Fibroblast of lung (primary cell): ENCODE results near the gene ANKH. TPM values are rescaled to one million over a fixed set of nuclear protein-coding genes. Genes with fewer than 3 reads are reported as not detected.
A peak's percentile ranks its signal among the peaks of the same experiment; 100 is the strongest.

ENCODE experiments used
- DNase-seq, 2 donors: peaks; one replicate each; pipeline versions ENCODE4 v3.0.0 to v3.0.0-alpha.2; 2010; ENCODE audit warnings: low read depth in 2 of 2
- H2AFZ ChIP-seq: 2 replicates; pipeline ENCODE4 v1.5.1; 2012; ENCODE audit warnings: low read length, control low read depth, inconsistent platforms
- H3K27ac ChIP-seq: 2 replicates; pipeline ENCODE4 v1.5.1; 2011; ENCODE audit warnings: low read length, control low read depth; ENCODE audit not compliant: insufficient read depth
- H3K27me3 ChIP-seq: 2 replicates; pipeline ENCODE4 v1.5.1; 2011; ENCODE audit warnings: mild to moderate bottlenecking, low read length; ENCODE audit not compliant: control insufficient read depth, insufficient read depth
- H3K36me3 ChIP-seq: 2 replicates; pipeline ENCODE4 v1.5.1; 2011; ENCODE audit warnings: low read length; ENCODE audit not compliant: control insufficient read depth, insufficient read depth
- H3K4me1 ChIP-seq: 2 replicates; pipeline ENCODE4 v1.5.1; 2011; ENCODE audit warnings: low read length; ENCODE audit not compliant: control insufficient read depth, insufficient read depth; ENCODE audit errors: extremely low read depth
- H3K4me2 ChIP-seq: 2 replicates; pipeline ENCODE4 v1.5.1; 2011; ENCODE audit warnings: low read length, control low read depth; ENCODE audit not compliant: insufficient read depth; ENCODE audit errors: extremely low read depth
- H3K4me3 ChIP-seq, 4 experiments: fragments of 200-600 bp in 1 of 4; sonication (generic) in 1 of 4; replicated peaks in 1 of 4; 2 replicates each; pipeline ENCODE4 v1.5.1; 2011 to 2016; ENCODE audit warnings: low read length in 4 of 4, low read depth in 3 of 4, mild to moderate bottlenecking in 3 of 4, control low read depth in 2 of 4, inconsistent platforms in 1 of 4, mixed read lengths in 1 of 4; ENCODE audit not compliant: insufficient read depth in 1 of 4; ENCODE audit errors: control extremely low read depth in 1 of 4
- H3K79me2 ChIP-seq: 2 replicates; pipeline ENCODE4 v1.5.1; 2012; ENCODE audit warnings: mild to moderate bottlenecking, low read length, inconsistent platforms; ENCODE audit not compliant: control insufficient read depth, insufficient read depth
- H3K9ac ChIP-seq: 2 replicates; pipeline ENCODE4 v1.5.1; 2011; ENCODE audit warnings: mild to moderate bottlenecking, low read length, control low read depth; ENCODE audit not compliant: insufficient read depth
- H3K9me3 ChIP-seq: 2 replicates; pipeline ENCODE4 v1.5.1; 2012; ENCODE audit warnings: low read depth, low read length; ENCODE audit not compliant: control insufficient read depth, insufficient read depth
- H4K20me1 ChIP-seq: 2 replicates; pipeline ENCODE4 v1.5.1; 2011; ENCODE audit warnings: low read length; ENCODE audit not compliant: control insufficient read depth, insufficient read depth; ENCODE audit errors: extremely low read depth
- EZH2 ChIP-seq: IDR thresholded peaks from 2 replicates; pipeline ENCODE4 v1.5.1; 2012; ENCODE audit warnings: low read length, control low read depth, mild to moderate bottlenecking; ENCODE audit errors: missing control alignments
- polyA plus RNA-seq, 2 donors: library from polyadenylated mRNA; depleted of rRNA in 1 of 2; stranded (reverse) in 1 of 2; unstranded in 1 of 2; fragments of >200 nt; gene quantifications; 2 replicates each; pipeline ENCODE4 v1.2.1, GENCODE V29; 2011 to 2012; ENCODE audit warnings: missing spikeins in 1 of 2
- total RNA-seq: library from RNA; depleted of rRNA; stranded (reverse); fragments of >200 nt; gene quantifications from 2 replicates; pipeline ENCODE4 v1.2.1, GENCODE V29; 2014
- TF ChIP-seq, protein P1 (sequence below), 2 donors: IDR thresholded peaks in 1 of 2; conservative IDR thresholded peaks in 1 of 2; 1 replicate in 1 of 2; 2 replicates in 1 of 2; pipeline ENCODE4 v1.5.1; 2011 to 2012; ENCODE audit warnings: low read length in 2 of 2, control low read depth in 1 of 2, inconsistent platforms in 1 of 2, low read depth in 1 of 2, mild to moderate bottlenecking in 1 of 2

Gene ANKH
- total and polyA plus RNA-seq, 2 donors (not counting 1 experiment from before 2014, with no cell fraction given): 5.8 to 10.9 TPM

DNA sequence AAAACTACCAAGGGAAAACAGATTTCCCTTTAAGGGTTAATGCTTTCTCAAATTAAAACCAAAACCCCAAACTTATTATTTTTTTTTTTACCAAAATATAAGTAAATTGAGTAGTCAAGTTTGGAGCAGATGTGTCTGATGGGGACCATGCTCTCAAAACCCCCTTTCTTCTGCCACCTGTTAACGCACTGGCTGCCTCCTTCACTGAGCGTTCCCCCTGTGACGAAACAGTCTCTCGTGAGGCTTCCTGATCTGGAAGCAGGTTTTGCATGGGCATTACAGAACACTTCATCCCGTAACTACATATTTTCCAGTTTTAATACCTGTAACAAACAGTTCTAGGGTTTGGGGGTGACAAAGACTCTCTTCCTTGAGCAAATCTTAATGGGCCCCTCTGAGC, 59.4 kb downstream of the ANKH start:
- Histone ChIP-seq H3K27ac (no peak overlapping the region), H3K9ac (no peak overlapping the region), H3K9me3 (no peaks in the 10 kb centered on the region), H3K4me3 (no peak overlapping the region), H3K4me1 (peaks cover 6% of the 10 kb centered on the region), H3K4me2 (no peak overlapping the region), H2AFZ (no peak overlapping the region), H3K79me2 (no peaks in the 10 kb centered on the region), H3K36me3 (no peaks in the 10 kb centered on the region), H4K20me1 (no peaks in the 10 kb centered on the region), H3K27me3 (no peaks in the 10 kb centered on the region)
- TF ChIP-seq, protein P1, sequence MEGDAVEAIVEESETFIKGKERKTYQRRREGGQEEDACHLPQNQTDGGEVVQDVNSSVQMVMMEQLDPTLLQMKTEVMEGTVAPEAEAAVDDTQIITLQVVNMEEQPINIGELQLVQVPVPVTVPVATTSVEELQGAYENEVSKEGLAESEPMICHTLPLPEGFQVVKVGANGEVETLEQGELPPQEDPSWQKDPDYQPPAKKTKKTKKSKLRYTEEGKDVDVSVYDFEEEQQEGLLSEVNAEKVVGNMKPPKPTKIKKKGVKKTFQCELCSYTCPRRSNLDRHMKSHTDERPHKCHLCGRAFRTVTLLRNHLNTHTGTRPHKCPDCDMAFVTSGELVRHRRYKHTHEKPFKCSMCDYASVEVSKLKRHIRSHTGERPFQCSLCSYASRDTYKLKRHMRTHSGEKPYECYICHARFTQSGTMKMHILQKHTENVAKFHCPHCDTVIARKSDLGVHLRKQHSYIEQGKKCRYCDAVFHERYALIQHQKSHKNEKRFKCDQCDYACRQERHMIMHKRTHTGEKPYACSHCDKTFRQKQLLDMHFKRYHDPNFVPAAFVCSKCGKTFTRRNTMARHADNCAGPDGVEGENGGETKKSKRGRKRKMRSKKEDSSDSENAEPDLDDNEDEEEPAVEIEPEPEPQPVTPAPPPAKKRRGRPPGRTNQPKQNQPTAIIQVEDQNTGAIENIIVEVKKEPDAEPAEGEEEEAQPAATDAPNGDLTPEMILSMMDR (conservative IDR thresholded peaks at IDR 0.05 in 1 of 2, IDR thresholded peaks at IDR 0.05 in 1 of 2; ENCODE audit: low read depth in 1 of 2, low read length in 2 of 2): no peak
- no peak for TF ChIP-seq EZH2
- DNase-seq: no peak

- no peaks in the 10 kb centered on the region for H3K27me3 ChIP-seq
- no peak overlapping the region for H3K4me3 ChIP-seq
- DNase-seq: no peak
- H3K9ac ChIP-seq: no peak overlapping the region
- TF ChIP-seq, protein P1 (conservative IDR thresholded peaks at IDR 0.05 in 1 of 2, IDR thresholded peaks at IDR 0.05 in 1 of 2; ENCODE audit: low read depth in 1 of 2, low read length in 2 of 2): no peak
- TF ChIP-seq EZH2: no peak
- no peaks in the 10 kb centered on the region for H3K9me3 ChIP-seq
- H3K27ac ChIP-seq: no peak overlapping the region
- H2AFZ ChIP-seq: no peak overlapping the region
- H4K20me1 ChIP-seq: no peaks in the 10 kb centered on the region
- H3K79me2 ChIP-seq: no peaks in the 10 kb centered on the region
- H3K4me2 ChIP-seq: no peak overlapping the region
- H3K4me1 ChIP-seq: peaks cover 7% of the 10 kb centered on the region
- H3K36me3 ChIP-seq: no peaks in the 10 kb centered on the region
Observed at GRCh38 chr5:14810928-14811572, 60.5 kb downstream of the ANKH start.

GRCh38 chr5:14810282-14810681, 61.3 kb downstream of the ANKH start:
- TF ChIP-seq, protein P1 (conservative IDR thresholded peaks at IDR 0.05 in 1 of 2, IDR thresholded peaks at IDR 0.05 in 1 of 2; ENCODE audit: low read depth in 1 of 2, low read length in 2 of 2): no peak
- TF ChIP-seq EZH2: no peak
- DNase-seq: no peak
- Histone ChIP-seq H3K4me2 (no peak overlapping the region), H3K9me3 (no peaks in the 10 kb centered on the region), H3K79me2 (no peaks in the 10 kb centered on the region), H3K9ac (no peak overlapping the region), H4K20me1 (no peaks in the 10 kb centered on the region), H2AFZ (no peak overlapping the region), H3K27ac (peak overlapping the region; percentile 78), H3K27me3 (no peaks in the 10 kb centered on the region), H3K36me3 (no peaks in the 10 kb centered on the region), H3K4me1 (peaks cover 11% of the 10 kb centered on the region), H3K4me3 (no peak overlapping the region)
